Loucy (cell line): ENCODE data around the gene PLEKHG5.

Experiments used
- H2AFZ ChIP-seq: fragments of 200-600 bp; sonication (generic); 2 replicates; pipeline ENCODE4 v1.6.0; 2016; ENCODE audit warnings: antibody characterized with exemption, mild to moderate bottlenecking, low read length, moderate library complexity
- H3F3A ChIP-seq: fragments of 200-600 bp; 2 replicates; pipeline ENCODE4 v1.6.0; 2016; ENCODE audit warnings: antibody characterized with exemption, low read depth, mild to moderate bottlenecking
- H3K27me3 ChIP-seq: fragments of 200-600 bp; sonication (generic); 2 replicates; pipeline ENCODE4 v1.6.1; 2014; ENCODE audit warnings: low read length, mild to moderate bottlenecking; ENCODE audit not compliant: insufficient read depth, poor library complexity, severe bottlenecking
- H3K36me3 ChIP-seq: fragments of 200-600 bp; sonication (generic); 2 replicates; pipeline ENCODE4 v1.6.1; 2016; ENCODE audit warnings: low read length; ENCODE audit not compliant: insufficient read depth
- H3K4me1 ChIP-seq: fragments of 200-600 bp; sonication (generic); 2 replicates; pipeline ENCODE4 v1.5.1; 2014; ENCODE audit warnings: low read length, mild to moderate bottlenecking; ENCODE audit not compliant: insufficient read depth, poor library complexity, severe bottlenecking
- H3K4me2 ChIP-seq: fragments of 200-600 bp; sonication (generic); 2 replicates; pipeline ENCODE4 v1.6.0; 2014; ENCODE audit warnings: antibody characterized with exemption, low read length, low read depth, mild to moderate bottlenecking; ENCODE audit not compliant: poor library complexity, severe bottlenecking
- H3K4me3 ChIP-seq: fragments of 200-600 bp; sonication (generic); 2 replicates; pipeline ENCODE4 v1.5.1; 2014; ENCODE audit warnings: low read length, mild to moderate bottlenecking, mixed read lengths; ENCODE audit not compliant: poor library complexity, severe bottlenecking
- H3K79me2 ChIP-seq: fragments of 200-600 bp; sonication (generic); 2 replicates; pipeline ENCODE4 v1.6.1; 2014; ENCODE audit warnings: low read length; ENCODE audit not compliant: insufficient read depth
- H3K9ac ChIP-seq: fragments of 200-600 bp; sonication (generic); 2 replicates; pipeline ENCODE4 v1.6.0; 2014; ENCODE audit warnings: mild to moderate bottlenecking, low read depth, low read length, moderate library complexity; ENCODE audit not compliant: poor library complexity, severe bottlenecking
- H3K9me2 ChIP-seq: fragments of 200-600 bp; sonication (generic); replicated peaks from 2 replicates; pipeline ENCODE4 v1.6.1; 2016; ENCODE audit warnings: low read depth, low read length, mixed read lengths
- H3K9me3 ChIP-seq: fragments of 200-600 bp; sonication (generic); 2 replicates; pipeline ENCODE4 v1.6.1; 2014; ENCODE audit warnings: mild to moderate bottlenecking, antibody characterized with exemption, low read length, low read depth; ENCODE audit not compliant: insufficient read depth
- H4K20me1 ChIP-seq: fragments of 200-600 bp; sonication (generic); 2 replicates; pipeline ENCODE4 v1.6.0; 2014; ENCODE audit warnings: antibody characterized with exemption, low read length, mild to moderate bottlenecking; ENCODE audit not compliant: insufficient read depth, poor library complexity, severe bottlenecking
- EZH2phosphoT487 ChIP-seq: fragments of 200-600 bp; IDR thresholded peaks from 2 replicates; pipeline ENCODE4 v1.6.1; 2018; ENCODE audit warnings: antibody characterized with exemption, mild to moderate bottlenecking, moderate library complexity, borderline replicate concordance
- TF ChIP-seq, protein P1 (sequence below): fragments of 200-600 bp; sonication (generic); conservative IDR thresholded peaks from 2 replicates; pipeline ENCODE4 v1.5.1; 2014; ENCODE audit warnings: mild to moderate bottlenecking, antibody characterized with exemption, low read length

The PLEKHG5 gene

GRCh38 chr1:6499296-6499695 lies 7.8 kb upstream of the PLEKHG5 start:
- Histone ChIP-seq H3K9ac (no peak overlapping the region), H3K4me3 (no peak overlapping the region), H3K79me2 (no peaks in the 10 kb centered on the region), H3F3A (no peaks in the 10 kb centered on the region), H3K4me1 (peaks cover 17% of the 10 kb centered on the region), H2AFZ (no peak overlapping the region), H3K36me3 (no peaks in the 10 kb centered on the region), H3K9me2 (no peaks in the 10 kb centered on the region), H4K20me1 (no peaks in the 10 kb centered on the region), H3K9me3 (no peaks in the 10 kb centered on the region), H3K27me3 (no peaks in the 10 kb centered on the region), H3K4me2 (no peak overlapping the region)
- TF ChIP-seq, protein P1, sequence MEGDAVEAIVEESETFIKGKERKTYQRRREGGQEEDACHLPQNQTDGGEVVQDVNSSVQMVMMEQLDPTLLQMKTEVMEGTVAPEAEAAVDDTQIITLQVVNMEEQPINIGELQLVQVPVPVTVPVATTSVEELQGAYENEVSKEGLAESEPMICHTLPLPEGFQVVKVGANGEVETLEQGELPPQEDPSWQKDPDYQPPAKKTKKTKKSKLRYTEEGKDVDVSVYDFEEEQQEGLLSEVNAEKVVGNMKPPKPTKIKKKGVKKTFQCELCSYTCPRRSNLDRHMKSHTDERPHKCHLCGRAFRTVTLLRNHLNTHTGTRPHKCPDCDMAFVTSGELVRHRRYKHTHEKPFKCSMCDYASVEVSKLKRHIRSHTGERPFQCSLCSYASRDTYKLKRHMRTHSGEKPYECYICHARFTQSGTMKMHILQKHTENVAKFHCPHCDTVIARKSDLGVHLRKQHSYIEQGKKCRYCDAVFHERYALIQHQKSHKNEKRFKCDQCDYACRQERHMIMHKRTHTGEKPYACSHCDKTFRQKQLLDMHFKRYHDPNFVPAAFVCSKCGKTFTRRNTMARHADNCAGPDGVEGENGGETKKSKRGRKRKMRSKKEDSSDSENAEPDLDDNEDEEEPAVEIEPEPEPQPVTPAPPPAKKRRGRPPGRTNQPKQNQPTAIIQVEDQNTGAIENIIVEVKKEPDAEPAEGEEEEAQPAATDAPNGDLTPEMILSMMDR: no peak
- no peak for TF ChIP-seq EZH2phosphoT487

GRCh38 chr1:6498576-6499111 lies 7.2 kb upstream of the PLEKHG5 start:
- H3K27me3 ChIP-seq: no peaks in the 10 kb centered on the region
- TF ChIP-seq EZH2phosphoT487: no peak
- TF ChIP-seq, protein P1: no peak
- no peaks in the 10 kb centered on the region for H4K20me1 ChIP-seq
- H2AFZ ChIP-seq: no peak overlapping the region
- H3F3A ChIP-seq: no peaks in the 10 kb centered on the region
- H3K4me1 ChIP-seq: peaks cover 17% of the 10 kb centered on the region
- H3K4me3 ChIP-seq: no peak overlapping the region
- no peaks in the 10 kb centered on the region for H3K9me2 ChIP-seq
- H3K9ac ChIP-seq: no peak overlapping the region
- no peaks in the 10 kb centered on the region for H3K79me2 ChIP-seq
- no peak overlapping the region for H3K4me2 ChIP-seq
- H3K36me3 ChIP-seq: no peaks in the 10 kb centered on the region
- H3K9me3 ChIP-seq: no peaks in the 10 kb centered on the region

DNA sequence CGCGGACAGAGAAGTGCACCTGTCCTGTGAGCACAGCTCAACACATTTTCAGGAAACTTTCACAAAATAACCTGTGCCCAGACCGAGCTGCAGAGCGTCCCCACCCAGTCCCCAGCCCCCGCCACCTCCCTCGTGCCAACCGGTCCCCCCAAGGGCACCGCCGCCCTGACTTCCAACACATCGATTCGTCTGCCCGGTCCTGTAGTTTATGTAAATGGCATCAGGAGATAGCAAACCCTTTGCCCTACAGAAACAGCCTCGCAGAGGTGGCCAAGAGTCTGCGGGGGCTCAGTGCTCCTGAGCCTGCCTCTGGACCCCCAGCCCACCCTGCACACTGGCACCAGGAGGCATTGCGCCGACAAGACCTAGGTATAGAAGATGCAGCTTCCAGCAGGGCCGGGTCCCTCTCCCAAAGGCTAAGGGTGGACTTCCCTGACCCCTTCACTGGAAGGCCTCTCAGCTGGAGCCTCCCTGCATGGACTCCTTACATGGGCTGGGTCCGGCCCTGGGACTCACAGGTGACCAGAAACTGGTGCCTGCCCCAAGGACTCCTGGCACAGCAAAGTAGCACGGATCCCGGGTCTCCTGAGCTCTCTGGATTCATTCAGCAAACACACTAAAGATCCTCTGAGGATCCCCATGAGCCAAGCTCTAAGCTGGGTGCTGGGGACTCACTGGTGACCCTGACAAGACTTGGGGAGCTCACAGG lies 6.6 kb upstream of the PLEKHG5 start:
- H3K4me1 ChIP-seq: peaks cover 17% of the 10 kb centered on the region
- H3K36me3 ChIP-seq: no peaks in the 10 kb centered on the region
- H3K9me3 ChIP-seq: no peaks in the 10 kb centered on the region
- H4K20me1 ChIP-seq: no peaks in the 10 kb centered on the region
- H2AFZ ChIP-seq: peak overlapping the region; percentile 86
- H3K79me2 ChIP-seq: no peaks in the 10 kb centered on the region
- no peaks in the 10 kb centered on the region for H3K27me3 ChIP-seq
- no peaks in the 10 kb centered on the region for H3F3A ChIP-seq
- peak overlapping the region; percentile 48 for H3K9ac ChIP-seq
- TF ChIP-seq, protein P1: no peak
- no peak for TF ChIP-seq EZH2phosphoT487
- peak overlapping the region; percentile 75 for H3K4me2 ChIP-seq
- H3K4me3 ChIP-seq: peak overlapping the region; percentile 76
- no peaks in the 10 kb centered on the region for H3K9me2 ChIP-seq
